Stimulated activated CD8-positive, alpha-beta memory T cell treated with anti-CD3 and anti-CD28 coated beads, Interleukin-15, amount 100 ng/mL, for 48 hours (primary cell): Measurements from ENCODE around the gene AGXT.

Source experiments
- DNase-seq, 2 donors: peaks; one replicate each; pipeline ENCODE4 v3.0.0-alpha.2; 2020; ENCODE audit warnings: low read depth in 2 of 2

The AGXT gene

GRCh38 chr2:240927390-240927781 is 58.8 kb downstream of the AGXT start:
- no peak for DNase-seq

GRCh38 chr2:240928476-240929363 is 60.1 kb downstream of the AGXT start:
- DNase-seq, result no peak

GRCh38 chr2:240929364-240930095 is 60.9 kb downstream of the AGXT start:
- DNase-seq, result no peak
